HTERT RPE-1 (cell line): ENCODE results near the gene ADAM8.
"Not testable (repeated sequence)": the region's sequence is repeated elsewhere in the genome, so short reads cannot be mapped to it uniquely, and the experiment has no call there.

Source experiments
- in situ Hi-C: fragments of 300-500 bp; cut with MboI; formaldehyde crosslinking; loops from 4 replicates; pipeline ENCODE4 v1.14.3; 2020; ENCODE audit warnings: low sequenced_read_pairs

Gene ADAM8

DNA sequence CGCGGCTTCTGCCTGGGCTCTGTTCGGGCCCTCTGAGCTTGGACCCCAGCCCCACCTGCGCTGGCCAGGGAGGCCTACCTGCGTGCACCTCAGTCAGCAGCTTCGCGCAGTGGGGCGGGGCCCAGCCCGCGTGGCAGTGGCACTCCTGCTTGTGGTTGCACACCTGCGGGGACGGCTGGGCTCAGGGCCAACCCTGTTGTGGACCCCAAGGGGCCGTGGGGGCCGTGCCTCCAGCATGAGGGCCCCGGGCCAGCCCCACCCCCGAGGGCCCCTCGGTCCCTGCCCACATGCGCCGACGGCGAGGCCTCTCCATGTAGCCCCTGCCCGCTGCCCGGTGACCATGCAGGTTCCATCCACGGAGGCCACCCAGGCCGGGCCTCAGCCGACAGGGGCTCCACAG is 7.3 kb downstream of the ADAM8 start:
- in situ Hi-C loops = no loop called here

DNA sequence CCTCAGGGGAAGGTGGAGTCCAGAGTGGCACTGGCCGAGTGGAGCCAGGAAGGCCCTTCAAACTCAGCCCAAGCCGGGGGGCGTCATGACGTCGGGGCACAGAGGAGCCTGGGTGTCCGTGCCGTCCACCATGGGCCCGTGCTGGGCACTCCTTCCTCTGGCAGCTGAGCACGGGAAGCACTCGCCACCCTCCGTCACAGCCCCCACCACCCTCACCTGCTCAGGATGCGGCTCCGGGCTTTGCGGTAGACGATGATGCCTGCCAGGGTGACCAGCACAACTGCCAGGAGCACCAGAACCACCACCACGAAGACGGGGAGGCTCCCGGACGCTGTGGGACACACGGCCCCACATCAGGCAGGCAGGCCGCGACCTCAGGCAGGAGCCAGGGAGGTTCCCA is 8.1 kb downstream of the ADAM8 start:
- in situ Hi-C loops = no loop called here

DNA sequence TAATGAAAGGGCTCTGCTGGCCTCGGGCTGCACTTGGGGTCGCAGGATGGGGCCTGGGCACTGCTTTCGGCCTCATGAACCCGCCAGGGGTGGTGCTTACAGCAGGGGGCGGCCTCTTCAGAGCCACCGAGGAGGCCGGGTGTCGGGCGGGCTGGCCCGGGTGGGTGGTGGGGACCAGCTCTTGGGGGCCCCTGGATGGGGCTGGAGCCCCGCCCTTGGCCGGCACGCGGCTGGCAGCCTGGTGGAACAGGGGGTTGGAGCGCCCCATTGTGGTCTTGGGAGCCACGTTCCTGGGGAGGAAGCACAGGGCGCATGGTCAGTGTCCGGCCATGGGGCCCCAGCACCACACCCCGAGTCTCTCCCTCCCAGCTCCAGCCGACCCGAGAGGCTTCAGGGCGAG is 8.8 kb downstream of the ADAM8 start:
- in situ Hi-C loops = no loop called here

DNA sequence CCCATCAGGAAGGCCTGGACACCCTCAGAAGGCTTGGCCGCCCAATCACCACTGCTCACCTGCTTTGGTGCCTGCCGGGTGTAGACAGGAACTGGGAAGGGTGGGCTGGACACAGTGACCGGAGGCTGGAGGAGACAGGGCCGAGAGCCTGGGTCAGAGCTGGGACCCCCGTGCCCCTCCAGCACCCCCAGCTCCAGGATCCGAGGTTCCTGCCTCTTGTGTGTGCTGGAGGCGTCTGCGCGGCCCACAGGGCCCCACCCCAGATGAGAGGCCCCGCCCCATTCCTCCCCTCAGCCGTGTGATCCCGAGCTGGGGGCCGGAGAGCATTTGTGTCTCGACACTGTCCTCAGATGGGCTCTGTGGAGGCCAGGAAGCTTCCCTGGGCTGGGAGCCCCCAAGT is 9.4 kb downstream of the ADAM8 start:
- in situ Hi-C loops = no loop called here

DNA sequence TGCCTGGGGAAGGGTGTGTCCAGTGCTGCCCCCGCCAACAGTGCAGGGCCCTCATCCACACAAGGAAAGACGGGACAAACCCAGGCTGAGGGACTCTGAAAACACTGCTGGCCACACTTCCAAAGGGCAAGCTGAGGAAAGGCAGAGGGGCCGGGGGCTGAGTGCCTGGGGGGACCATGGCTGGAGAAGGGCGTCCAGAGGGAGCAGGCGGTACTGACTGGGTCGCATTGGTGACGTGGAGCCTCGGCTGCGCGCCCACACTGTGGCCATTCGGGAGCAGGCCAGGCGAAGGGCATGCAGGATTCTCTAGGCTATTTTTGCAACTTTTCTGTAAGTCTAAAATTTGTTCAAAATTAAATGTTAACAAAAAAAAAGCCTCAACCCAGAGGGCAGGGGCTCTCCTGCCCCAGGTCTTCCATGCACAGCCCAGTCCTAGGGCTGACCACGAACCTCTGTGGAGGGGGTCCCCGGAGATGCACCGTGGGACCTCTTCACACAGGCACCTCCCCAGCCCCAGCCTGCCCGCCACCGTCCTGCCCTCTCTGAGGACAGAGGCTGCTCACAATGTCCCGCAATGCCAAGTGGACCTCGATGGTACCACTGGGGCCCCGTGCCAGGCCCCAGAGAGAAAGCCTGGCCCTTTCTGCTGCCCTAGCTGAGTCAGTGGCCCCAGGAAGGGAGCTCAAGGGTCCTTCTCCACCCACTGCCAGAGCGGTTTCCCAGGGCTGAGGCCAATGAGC is 10.4 kb downstream of the ADAM8 start:
- in situ Hi-C loops = no loop called here

DNA sequence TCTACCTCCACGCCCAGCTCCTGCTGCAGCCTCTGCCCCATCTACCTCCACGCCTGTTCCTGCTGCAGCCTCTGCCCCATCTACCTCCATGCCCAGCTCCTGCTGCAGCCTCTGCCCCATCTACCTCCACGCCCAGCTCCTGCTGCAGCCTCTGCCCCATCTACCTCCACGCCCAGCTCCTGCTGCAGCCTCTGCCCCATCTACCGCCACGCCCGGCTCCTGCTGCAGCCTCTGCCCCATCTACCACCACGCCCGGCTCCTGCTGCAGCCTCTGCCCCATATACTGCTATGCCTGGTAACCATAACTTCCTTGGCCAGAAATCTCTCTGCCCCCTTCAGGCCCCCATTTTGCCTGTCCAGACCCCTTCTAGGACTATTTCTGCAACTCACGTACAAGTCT is 11.6 kb downstream of the ADAM8 start:
- in situ Hi-C loops = not testable (repeated sequence)

DNA sequence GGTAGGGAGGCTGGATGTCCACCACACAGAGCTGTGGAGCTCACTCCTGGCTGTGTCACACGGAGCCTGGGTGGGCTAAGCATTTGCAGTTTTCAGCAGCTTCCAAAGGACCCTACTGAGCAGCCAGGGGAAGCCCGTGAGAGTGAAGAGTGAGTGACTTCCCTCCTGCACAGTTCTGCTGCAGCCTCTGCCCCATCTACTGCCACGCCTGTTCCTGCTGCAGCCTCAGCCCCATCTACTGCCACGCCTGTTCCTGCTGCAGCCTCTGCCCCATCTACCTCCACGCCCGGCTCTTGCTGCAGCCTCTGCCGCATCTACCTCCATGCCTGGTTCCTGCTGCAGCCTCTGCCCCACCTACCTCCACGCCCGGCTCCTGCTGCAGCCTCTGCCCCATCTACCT is 12.2 kb downstream of the ADAM8 start:
- in situ Hi-C loops = no loop called here

DNA sequence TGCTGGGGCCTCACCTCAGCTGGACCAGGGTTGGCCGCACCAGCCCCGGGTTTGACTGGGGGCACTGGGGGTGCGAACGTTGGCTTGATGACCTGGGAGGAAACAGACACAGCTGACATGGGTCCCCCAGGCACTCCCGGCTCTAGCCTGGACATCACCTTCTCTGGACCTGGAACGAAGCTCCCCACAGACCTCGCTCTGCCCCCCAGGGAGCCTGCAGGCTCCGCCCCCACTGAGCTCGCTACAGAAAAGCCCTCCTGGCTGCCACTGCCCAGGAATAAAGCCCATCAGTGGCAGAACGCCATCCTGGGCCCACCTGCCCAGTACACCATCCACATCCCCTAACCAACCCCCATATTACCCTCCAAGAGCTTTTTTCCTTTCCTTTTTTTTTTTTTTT is 13.0 kb downstream of the ADAM8 start:
- in situ Hi-C loops = no loop called here

DNA sequence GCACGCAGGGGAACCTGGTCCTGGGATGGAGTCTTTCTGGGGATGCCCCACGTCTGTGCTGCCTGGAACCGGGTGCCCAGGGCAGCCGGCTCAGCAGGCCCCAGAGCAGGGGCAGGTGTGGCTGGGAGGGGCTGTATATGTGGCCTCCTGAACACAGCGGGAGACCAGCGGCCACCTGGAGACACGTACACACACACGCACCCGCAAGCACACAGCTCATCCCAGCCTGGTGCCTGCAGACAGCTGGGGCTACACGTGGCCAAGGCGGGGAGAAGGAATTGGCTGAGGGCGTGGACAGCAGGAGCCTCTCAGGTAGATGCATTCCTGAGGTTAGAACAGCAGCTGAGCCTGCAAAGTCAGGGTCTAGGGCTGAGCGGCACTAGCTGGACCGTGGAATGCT is 14.0 kb downstream of the ADAM8 start:
- in situ Hi-C loops = no loop called here

DNA sequence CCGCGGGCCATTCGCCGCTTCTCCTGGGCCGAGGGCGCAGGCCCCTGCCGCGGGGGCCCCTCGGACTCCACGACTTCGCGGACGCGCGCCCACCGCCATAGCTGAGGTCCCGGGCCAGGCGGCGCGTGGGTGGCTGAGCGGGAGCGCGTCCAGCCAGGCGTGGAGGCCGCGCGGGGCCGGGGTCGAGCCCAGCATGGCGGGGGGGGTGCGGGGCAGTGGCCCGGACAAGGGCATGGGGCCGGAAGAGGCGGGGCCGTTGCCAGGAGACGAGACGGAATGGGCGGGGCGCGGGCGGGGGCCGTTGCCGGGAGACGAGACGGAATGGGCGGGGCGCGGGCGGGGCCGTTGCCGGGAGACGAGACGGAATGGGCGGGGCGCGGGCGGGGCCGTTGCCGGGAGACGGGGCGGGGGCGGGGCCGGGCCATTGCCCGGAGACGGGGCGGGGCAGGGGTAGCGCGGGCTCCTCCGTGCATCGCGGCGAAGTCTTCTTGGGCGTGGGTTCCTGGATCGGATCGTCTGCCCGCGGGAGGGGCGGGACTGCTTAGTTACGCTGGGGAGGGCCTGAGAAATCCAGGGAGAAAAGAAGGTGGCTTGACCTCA is 14.8 kb downstream of the ADAM8 start:
- in situ Hi-C loops = no loop called here

DNA sequence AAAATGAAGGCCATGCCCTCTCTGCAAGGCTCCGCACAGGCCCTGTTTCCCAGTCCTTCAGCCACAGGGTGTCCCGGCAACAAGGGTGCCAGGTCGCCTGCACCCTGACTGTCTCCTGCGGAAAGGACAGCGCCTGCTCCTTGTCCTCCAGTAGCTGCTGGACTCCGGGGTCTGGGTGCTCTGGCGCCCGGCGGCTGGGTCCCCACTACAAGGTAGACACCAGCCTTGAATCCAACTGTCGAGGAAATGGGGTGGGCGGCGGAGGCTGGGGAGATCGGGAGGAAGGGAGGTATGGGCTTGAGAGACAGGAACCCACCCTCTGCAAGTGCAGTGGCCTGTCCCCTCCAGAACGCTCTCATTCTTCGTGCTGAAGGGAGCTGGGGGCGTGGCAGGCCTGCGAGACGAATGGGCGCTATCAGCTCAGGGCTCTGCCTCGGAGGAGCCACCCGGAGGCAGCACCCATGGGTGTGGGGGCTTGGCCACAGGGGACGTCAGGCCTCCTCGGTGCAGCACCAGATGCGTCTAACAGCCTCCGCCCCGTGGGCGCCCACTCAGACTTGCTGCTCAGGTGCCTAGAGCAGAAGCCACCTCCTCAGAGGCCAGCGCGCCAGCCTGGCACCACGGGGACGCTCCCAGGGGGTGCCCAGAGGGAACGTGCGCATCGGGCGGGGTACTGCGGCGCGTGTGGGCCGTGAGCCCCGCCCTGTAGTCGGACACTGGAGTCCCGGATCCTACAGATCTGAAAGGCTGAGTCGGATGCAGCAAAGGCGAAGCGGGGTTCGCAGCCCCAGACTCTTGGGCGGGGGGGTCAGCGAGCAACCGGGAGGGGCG is 15.6 kb downstream of the ADAM8 start:
- in situ Hi-C loops = no loop called here

DNA sequence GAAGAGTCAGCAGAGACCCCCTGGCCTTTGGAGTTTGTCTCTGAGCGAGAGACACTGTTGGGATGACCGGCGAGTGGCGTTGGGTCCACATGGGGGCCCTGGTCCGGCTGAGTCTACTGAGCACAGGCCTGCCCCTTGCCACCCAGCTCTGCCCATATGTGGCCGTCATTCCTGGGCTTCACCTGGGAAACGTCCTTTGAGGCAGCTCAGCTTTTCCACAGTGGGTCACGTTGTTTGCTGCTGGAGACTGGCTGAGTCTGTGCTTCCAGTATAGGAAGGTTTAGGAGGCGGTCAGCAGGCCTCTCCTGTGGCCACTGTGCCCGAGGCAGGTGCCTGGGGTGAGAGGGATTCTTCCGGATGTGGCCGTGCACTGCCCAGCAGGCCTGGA is 17.1 kb downstream of the ADAM8 start:
- in situ Hi-C loops = no loop called here

DNA sequence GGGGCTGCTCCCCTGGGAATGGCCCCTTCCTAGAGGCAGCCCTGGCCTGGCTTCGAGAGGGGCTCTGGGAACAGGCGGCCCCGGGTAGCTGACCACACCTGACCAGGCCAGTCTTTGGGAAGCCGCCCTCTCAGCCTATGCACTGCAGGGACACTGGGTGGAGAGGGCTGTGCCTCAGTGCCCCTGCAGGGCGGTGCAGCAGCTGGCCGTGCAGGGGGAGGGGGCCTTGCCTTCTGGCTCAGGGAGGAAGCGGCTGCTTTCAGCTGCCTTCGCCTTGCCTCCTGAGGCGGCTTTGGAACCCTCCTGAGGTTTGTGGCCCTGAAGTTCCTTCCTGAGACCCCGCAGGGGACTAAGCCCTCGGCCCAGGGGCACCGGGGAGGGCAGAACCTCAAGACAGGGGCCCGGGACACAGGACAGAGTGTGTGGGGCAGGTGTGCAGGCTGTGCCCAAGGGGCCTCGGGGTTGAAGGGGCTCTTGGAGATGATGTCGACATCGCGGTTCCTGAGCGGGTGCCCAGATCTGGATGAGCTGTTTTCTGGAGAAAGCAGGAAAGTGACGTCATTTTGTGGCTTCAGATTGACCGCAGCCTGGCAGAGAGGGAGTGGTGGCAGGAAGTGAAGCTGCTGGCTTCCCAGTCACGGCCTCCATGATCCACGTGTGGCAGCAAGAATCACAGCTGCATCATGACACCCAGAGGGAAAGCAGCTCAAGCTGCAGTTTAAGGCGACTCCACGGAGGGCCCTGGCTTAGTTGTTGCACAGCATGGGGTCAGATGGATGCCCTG is 17.7 kb downstream of the ADAM8 start:
- in situ Hi-C loops = no loop called here

DNA sequence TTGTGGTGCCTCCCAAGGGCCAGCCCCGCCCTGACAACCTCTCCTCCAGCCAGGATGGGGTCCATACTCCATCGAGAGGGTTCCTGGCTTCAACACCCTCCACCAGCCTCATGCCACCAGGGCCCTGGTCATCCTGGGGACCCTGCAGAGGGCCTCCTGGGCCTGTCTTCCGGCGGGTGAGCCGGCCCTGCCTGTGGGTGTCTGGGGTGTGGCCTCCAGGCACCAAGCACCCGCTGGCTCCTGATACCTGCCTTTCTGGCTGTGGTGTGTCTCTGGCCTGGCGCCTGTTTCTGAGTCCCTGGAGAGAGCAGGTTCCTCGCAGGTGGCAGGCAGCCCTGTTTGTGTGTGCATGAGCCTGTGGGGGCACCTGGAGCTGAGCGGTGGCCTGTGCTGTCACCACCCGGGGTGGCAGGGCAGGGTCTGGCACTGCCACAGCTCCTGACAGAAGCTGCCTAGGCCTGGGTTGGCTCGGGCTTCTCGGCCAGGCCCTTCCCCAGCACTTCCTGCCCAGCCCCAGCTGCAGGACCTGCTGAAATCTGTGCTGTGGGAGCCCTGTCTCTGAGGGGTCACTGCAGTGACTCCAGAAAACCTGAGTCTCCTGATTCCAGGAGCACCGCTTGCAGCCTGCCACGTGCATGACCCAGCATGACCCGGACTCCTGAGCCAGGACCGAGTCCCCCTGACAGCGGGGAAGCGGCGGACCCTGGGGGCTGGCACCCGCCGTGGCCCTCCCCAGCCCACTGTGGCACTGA is 18.4 kb downstream of the ADAM8 start:
- in situ Hi-C loops = no loop called here

DNA sequence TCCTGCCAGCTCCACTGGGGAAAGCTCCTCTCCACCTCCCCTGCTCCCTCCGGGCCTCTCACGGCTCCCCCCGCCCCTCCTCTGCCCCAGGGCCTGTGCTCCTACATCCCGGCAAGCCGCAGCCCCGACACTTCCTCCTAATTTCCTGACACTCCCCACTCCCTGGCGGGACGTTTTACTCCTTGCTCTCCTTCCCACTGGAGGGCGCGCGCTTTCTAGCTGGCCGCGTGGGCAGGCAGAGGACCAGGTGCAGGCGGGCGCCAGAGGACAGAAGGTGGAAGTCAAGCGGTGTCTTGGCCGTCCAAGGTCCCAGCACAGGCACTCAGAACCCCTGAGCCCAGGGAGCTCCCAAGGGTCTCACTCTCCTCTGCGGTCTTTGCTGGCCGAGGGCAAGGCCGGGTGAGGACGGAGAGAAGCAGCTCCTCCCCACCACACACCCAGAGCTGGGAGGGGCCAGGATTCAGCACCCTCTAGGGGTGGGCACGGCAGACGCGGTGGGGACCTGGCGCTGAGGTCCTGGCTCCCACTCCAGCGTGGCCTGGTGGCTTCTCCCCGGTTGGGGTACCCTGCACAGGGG is 19.1 kb downstream of the ADAM8 start:
- in situ Hi-C loops = no loop called here

DNA sequence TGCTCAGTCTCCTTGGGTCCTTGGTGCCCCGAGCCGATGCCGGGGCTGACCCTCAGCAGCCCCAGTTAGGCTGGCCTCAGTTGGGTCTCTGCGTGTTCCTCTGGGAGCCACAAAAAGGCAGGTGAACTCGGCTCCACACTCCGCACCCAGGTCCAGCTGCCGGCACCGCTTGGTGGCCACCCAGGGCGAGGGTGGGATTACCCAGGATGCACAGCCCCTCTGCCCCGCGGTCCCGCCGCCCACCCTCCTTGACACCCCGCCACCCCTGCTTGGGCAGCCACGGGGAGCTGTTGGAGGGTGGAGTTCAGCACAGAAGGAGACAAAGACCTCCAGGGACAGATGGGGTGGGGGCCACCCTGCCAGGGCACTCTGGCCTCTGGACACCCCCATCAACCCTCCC is 21.3 kb downstream of the ADAM8 start:
- in situ Hi-C loops = no loop called here

DNA sequence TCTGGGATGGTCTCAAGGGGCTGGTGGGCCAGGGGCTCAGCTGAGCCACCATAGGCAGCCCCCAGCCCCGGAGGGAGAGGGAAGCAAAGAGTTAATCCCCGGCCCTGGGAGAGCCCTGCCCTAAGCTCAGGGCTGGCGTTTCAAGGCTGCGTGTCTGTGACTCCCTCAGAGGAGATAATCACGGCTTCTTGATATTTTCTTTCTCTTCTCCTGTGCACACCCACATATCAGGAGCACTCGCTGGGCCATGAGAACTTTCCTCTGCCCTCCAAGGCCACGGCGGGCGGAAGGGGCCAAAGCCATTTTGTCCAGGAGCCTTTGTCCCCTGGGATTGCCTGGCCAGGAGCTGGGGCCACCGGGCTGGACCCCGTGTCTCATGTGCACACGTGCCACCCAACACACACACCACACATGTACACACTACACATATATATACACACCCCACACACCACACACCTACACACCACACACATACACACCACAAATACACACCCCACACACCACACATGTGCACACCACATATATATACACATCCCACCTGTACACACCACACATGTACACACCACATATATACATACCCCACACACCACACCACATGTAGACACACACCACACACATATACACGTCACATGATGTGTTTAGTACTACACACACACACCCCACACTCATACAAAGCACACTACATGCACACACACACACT is 22.1 kb downstream of the ADAM8 start:
- in situ Hi-C loops = no loop called here

DNA sequence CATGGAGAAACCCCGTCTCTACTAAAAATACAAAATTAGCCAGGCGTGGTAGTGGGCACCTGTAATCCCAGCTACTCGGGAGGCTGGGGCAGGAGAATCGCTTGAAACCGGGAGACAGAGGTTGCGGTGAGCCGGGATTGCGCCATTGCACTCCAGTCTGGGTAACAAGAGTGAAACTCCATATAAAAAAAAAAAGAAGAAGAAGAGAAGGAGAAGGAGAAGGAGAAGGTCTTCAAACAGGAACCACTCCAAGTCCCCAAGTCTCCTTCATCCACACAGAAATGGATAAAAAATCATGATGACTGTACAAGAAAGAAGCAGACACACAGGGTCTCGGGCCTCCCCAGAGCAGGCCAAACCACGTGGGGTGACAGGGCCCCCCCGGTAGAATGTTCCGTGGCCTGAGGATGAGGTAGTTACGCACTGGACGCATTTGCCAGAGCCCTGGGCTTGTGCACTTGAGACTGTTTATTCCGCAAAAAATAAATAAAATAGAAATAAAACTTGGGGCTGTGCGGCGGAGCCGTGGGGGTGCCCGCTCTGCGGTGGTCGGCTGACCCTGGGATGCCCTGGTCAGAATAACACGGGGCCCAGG is 23.2 kb downstream of the ADAM8 start:
- in situ Hi-C loops = no loop called here

DNA sequence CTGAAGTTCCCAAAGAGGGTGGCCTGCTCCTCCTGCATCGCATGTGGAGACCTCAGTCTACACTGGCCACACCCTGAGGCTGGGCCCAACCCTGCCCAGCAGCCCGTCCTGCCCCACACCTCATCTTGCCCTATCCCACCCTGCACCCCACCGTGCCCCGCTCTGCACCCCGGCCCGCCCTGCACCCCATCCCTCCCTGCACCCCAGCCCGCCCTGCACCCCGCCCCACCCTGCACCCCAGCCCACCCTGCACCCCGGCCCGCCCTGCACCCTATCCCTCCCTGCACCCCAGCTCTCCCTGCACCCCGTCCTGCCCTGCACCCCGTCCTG is 24.5 kb downstream of the ADAM8 start:
- in situ Hi-C loops = no loop called here
